Osteocyte (in vitro differentiated cells): ENCODE results near the gene C17orf113. TPM values are rescaled to one million over a fixed set of nuclear protein-coding genes. Genes with fewer than 3 reads are reported as not detected.

Source experiments
- DNase-seq: peaks from one replicate; pipeline ENCODE4 v3.0.0; 2021; ENCODE audit warnings: mixed read lengths; ENCODE audit not compliant: unreplicated experiment; ENCODE audit errors: extremely low spot score
- H3K27ac Mint-ChIP-seq: one replicate; pipeline ENCODE4 v1.8.0; 2021; ENCODE audit warnings: mild to moderate bottlenecking, mixed read lengths; ENCODE audit not compliant: unreplicated experiment
- H3K27me3 Mint-ChIP-seq: one replicate; pipeline ENCODE4 v1.8.0; 2021; ENCODE audit warnings: mixed read lengths; ENCODE audit not compliant: unreplicated experiment
- H3K36me3 Mint-ChIP-seq: one replicate; pipeline ENCODE4 v1.8.0; 2021; ENCODE audit warnings: mixed read lengths; ENCODE audit not compliant: unreplicated experiment
- H3K4me1 Mint-ChIP-seq: one replicate; pipeline ENCODE4 v1.8.0; 2021; ENCODE audit warnings: mixed read lengths; ENCODE audit not compliant: unreplicated experiment
- H3K4me3 Mint-ChIP-seq: one replicate; pipeline ENCODE4 v1.8.0; 2021; ENCODE audit warnings: mild to moderate bottlenecking, moderate library complexity, mixed read lengths; ENCODE audit not compliant: unreplicated experiment
- H3K9me3 Mint-ChIP-seq: one replicate; pipeline ENCODE4 v1.8.0; 2021; ENCODE audit warnings: mixed read lengths; ENCODE audit not compliant: unreplicated experiment
- CTCF ChIP-seq: fragments of 200-600 bp; sonication (generic); IDR thresholded peaks from 2 replicates; pipeline ENCODE4 v1.5.0; 2021; ENCODE audit warnings: antibody characterized with exemption, mild to moderate bottlenecking, moderate library complexity
- total RNA-seq: library from RNA; stranded (reverse); gene quantifications from 2 replicates; pipeline ENCODE4 v1.2.1, GENCODE V29; 2021

Gene C17orf113
- total RNA-seq, 1 donor from 2014 or later, result 1.3 TPM

DNA sequence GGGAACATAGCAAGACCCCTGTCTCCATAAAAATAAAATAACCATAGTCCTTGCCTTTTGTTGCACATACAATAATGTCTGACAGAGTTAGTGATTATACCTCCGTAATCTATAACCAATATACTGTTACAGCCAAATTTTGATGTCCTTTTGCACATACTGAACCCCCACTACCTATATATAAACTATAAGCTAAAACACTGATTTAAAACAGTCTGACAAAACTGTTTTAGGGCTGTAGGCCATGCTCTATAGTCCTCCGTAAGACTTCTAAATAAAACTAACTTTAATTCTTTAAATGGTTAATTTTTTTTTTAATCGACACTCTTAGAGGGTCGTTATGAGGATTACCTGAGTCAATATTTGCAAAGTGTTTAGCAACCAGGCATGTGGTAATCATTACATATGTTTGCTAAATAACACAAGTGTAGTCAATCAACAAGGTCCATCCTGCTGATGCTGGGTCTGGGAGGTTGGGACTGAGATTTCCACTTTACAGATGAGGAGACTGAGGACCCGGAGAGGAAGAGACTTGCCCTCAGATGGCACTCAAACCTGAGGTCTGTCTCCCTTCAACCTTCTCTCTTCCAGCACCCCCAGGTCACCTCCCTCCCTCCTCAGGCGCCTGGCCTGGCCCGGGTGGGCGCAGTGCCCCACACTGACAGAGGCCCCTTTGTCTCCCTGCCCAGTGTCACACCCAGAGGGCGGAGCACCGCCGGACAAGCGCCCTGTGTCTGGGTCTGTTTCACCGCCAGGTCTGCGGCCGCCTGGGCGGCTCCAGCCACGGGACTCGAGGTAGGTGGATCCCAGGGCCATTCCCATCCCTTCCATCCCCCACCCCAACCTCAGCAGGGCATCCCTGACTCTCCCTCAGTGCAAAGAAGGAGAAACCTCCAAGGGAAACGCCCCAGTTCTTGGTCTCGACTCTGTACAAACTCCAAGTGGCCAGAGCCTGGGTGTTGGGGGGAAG, 37.6 kb upstream of the C17orf113 start:
- H3K4me3 Mint-ChIP-seq, result no peak overlapping the region
- no peaks in the 10 kb centered on the region for H3K36me3 Mint-ChIP-seq
- DNase-seq, result no peak
- no peak overlapping the region for H3K27ac Mint-ChIP-seq
- no peaks in the 10 kb centered on the region for H3K9me3 Mint-ChIP-seq
- peaks cover 16% of the 10 kb centered on the region for H3K27me3 Mint-ChIP-seq
- no peak for TF ChIP-seq CTCF
- peaks cover 8% of the 10 kb centered on the region for H3K4me1 Mint-ChIP-seq

DNA sequence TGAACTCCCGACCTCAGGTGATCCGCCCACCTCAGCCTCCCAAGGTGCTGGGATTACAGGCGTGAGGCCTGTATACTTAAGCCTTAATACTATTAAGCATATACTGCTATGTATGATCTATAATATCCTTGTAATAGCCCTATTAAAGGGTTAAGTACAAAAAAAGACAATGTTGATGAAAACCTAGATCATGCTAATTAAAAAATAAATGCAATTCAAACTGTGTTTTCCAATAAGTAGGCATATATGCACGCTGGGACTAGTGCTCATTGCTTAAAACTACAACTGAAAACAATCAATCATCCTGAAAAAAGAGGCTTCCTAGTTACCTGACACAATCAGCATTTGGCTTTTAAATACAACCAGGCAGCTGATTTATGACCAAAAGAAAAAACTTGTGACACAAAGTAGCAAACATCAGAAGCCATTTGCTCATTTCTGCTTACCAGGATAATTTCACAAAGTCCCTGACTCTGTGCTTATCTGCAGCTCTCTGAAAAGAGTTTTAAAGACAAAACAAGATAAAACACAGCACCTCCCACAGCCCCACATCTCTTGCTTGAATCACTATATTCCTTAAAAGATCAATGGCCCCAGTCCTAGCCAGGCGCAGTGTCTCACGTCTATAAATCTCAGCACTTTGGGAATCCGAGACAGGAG, 36.8 kb upstream of the C17orf113 start:
- H3K9me3 Mint-ChIP-seq, result no peaks in the 10 kb centered on the region

GRCh38 chr17:42081516-42082129, 31.2 kb upstream of the C17orf113 start:
- H3K27me3 Mint-ChIP-seq, result peaks cover 8% of the 10 kb centered on the region
- H3K9me3 Mint-ChIP-seq, result no peaks in the 10 kb centered on the region
- H3K36me3 Mint-ChIP-seq, result no peaks in the 10 kb centered on the region
- H3K4me3 Mint-ChIP-seq, result no peak overlapping the region
- no peak for DNase-seq
- no peak for TF ChIP-seq CTCF
- H3K4me1 Mint-ChIP-seq, result no peaks in the 10 kb centered on the region
- no peak overlapping the region for H3K27ac Mint-ChIP-seq

More for the DNA sequence above, 36.8 kb upstream of the C17orf113 start:
- no peak overlapping the region for H3K27ac Mint-ChIP-seq
- no peak for TF ChIP-seq CTCF
- no peaks in the 10 kb centered on the region for H3K36me3 Mint-ChIP-seq
- H3K4me1 Mint-ChIP-seq, result no peaks in the 10 kb centered on the region
- no peak for DNase-seq
- H3K27me3 Mint-ChIP-seq, result peaks cover 16% of the 10 kb centered on the region
- H3K4me3 Mint-ChIP-seq, result no peak overlapping the region

DNA sequence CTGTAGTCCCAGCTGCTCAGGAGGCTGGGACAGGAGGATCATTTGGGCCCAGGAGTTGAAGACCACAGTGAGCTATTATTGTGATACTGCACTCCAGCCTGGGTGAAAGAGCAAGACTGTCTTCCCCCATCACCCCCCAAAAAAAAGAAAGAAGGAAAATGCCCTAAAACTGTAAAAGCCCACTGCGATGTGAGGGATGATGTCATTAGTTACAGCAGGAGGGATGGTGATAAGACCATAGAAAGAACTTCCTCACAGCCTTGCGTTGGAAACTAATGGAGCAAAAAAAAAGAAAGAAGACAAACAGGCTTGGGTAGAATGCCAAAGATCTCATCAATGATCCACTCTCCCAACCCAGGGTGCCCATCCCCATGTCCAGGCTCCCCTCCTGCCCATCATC, 29.1 kb upstream of the C17orf113 start:
- no peaks in the 10 kb centered on the region for H3K36me3 Mint-ChIP-seq
- H3K27ac Mint-ChIP-seq, result no peak overlapping the region
- TF ChIP-seq CTCF, result no peak
- peaks cover 8% of the 10 kb centered on the region for H3K27me3 Mint-ChIP-seq
- H3K4me3 Mint-ChIP-seq, result no peak overlapping the region
- no peaks in the 10 kb centered on the region for H3K9me3 Mint-ChIP-seq
- DNase-seq, result no peak
- no peaks in the 10 kb centered on the region for H3K4me1 Mint-ChIP-seq
